ENCODE measurements around the gene ACTC1.

DNA sequence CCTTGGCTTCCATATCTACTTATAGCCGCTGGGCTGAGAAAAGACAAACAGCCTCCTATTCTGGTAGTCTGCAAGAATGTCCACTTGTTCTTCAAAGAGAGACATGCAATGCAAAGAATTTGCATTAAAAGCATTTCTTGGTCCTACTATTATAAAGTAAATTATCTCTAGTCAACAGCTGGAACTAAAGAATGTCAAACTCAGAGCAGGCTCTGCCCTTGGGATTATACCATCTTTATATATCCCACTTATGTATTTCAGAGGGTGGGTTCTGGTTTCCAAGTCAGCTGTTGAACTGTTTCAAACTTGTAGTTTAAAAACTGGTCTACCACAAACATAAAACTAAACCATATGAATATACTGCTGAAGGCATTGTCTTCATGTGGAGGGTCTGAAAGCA is 7.0 kb upstream of the ACTC1 start:
- TF ChIP-seq, protein P1, sequence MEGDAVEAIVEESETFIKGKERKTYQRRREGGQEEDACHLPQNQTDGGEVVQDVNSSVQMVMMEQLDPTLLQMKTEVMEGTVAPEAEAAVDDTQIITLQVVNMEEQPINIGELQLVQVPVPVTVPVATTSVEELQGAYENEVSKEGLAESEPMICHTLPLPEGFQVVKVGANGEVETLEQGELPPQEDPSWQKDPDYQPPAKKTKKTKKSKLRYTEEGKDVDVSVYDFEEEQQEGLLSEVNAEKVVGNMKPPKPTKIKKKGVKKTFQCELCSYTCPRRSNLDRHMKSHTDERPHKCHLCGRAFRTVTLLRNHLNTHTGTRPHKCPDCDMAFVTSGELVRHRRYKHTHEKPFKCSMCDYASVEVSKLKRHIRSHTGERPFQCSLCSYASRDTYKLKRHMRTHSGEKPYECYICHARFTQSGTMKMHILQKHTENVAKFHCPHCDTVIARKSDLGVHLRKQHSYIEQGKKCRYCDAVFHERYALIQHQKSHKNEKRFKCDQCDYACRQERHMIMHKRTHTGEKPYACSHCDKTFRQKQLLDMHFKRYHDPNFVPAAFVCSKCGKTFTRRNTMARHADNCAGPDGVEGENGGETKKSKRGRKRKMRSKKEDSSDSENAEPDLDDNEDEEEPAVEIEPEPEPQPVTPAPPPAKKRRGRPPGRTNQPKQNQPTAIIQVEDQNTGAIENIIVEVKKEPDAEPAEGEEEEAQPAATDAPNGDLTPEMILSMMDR (IDR thresholded peaks at IDR 0.05): no peak
- no peak for TF ChIP-seq POLR2A (IDR thresholded peaks at IDR 0.05)

Data from uterus (tissue), 2 donors.